Testis (tissue), 3 donors: Measurements from ENCODE around the gene ARHGAP26. TPM values are rescaled to one million over a fixed set of nuclear protein-coding genes. Genes with fewer than 3 reads are reported as not detected.
A peak's percentile ranks its signal among the peaks of the same experiment; 100 is the strongest.

Source experiments
- DNase-seq: peaks from one replicate; pipeline ENCODE4 v3.0.0-alpha.2; 2019
- H3K27ac ChIP-seq, 2 donors: fragments of 200-600 bp; sonication (generic); one replicate each; pipeline ENCODE4 v1.5.1; 2019
- H3K27me3 ChIP-seq: fragments of 200-600 bp; sonication (generic); one replicate; pipeline ENCODE4 v1.5.1; 2019
- H3K36me3 ChIP-seq: fragments of 200-600 bp; sonication (generic); one replicate; pipeline ENCODE4 v1.5.1; 2017; ENCODE audit warnings: low read depth; ENCODE audit errors: missing control alignments
- H3K4me1 ChIP-seq: fragments of 200-600 bp; sonication (generic); one replicate; pipeline ENCODE4 v1.5.1; 2019
- H3K4me3 ChIP-seq, 2 donors: fragments of 200-600 bp; sonication (generic); one replicate each; pipeline ENCODE4 v1.5.1; 2017 to 2019
- H3K9me3 ChIP-seq: fragments of 200-600 bp; sonication (generic); one replicate; pipeline ENCODE4 v1.5.1; 2017
- CTCF ChIP-seq, 3 experiments: fragments of 450-650 bp in 2 of 3; fragments of 200-600 bp in 1 of 3; sonication (generic) in 1 of 3; IDR thresholded peaks; one replicate each; pipeline ENCODE4 v1.5.1; 2016 to 2019; ENCODE audit warnings: antibody characterized with exemption in 3 of 3, mild to moderate bottlenecking in 2 of 3, moderate library complexity in 1 of 3
- POLR2A ChIP-seq: fragments of 450-650 bp; IDR thresholded peaks from one replicate; pipeline ENCODE4 v1.6.1; 2017; ENCODE audit warnings: antibody characterized with exemption, mild to moderate bottlenecking, moderate library complexity
- WGBS, 2 donors: methylation state at CpG; one replicate each; pipeline ENCODE4 v1.1.5; 2018; 5-methylcytosine and 5-hydroxymethylcytosine counted together
- intact Hi-C: fragments of 100-400 bp; cut with DNase I; formaldehyde crosslinking; loops from one replicate; pipeline ENCODE4 v1.15.1; 2023; ENCODE audit warnings: low total_unique reads
- polyA plus RNA-seq: library from polyadenylated mRNA; stranded (reverse); fragments of 350-450 nt; fragmentation: Illumina TruSeq; extraction: RNeasy Lipid Tissue Mini Kit (QIAGEN cat#74804); gene quantifications from one replicate; pipeline ENCODE4 v1.2.3, GENCODE V29; 2014; ENCODE audit warnings: low read depth, low replicate concordance; ENCODE audit not compliant: insufficient read depth
- total RNA-seq, 2 donors: library from RNA; depleted of rRNA; stranded (reverse); fragments of >200 nt; gene quantifications; one replicate each; pipeline ENCODE4 v1.2.3, GENCODE V29; 2016

The ARHGAP26 gene
- total and polyA plus RNA-seq, 3 donors from 2014 or later: 33.8 to 98.7 (median 95.7) TPM

- DNase-seq: no peak
- Histone ChIP-seq H3K9me3 (no peaks in the 10 kb centered on the region), H3K4me1 (peaks cover 12% of the 10 kb centered on the region), H3K36me3 (no peaks in the 10 kb centered on the region), H3K27me3 (no peaks in the 10 kb centered on the region), H3K4me3 (no peak overlapping the region), H3K27ac (no peak overlapping the region)
- TF ChIP-seq POLR2A: no peak
- TF ChIP-seq CTCF (IDR thresholded peaks at IDR 0.05): no peak
- 61 to 74% methylated on average over 3 of the region's 3 CpGs for WGBS, 2 donors
- intact Hi-C loops: no loop called here
These were observed 338.4 kb downstream of the ARHGAP26 start for GRCh38 chr5:143108498-143109128.

- WGBS, 2 donors: 24 to 27% methylated on average over 1 of the region's 1 CpG
- no peaks in the 10 kb centered on the region for H3K27me3 ChIP-seq
- H3K27ac ChIP-seq: peak overlapping the region in 1 of 2 donors; percentile 37
- no peaks in the 10 kb centered on the region for H3K9me3 ChIP-seq
- no peaks in the 10 kb centered on the region for H3K36me3 ChIP-seq
- H3K4me3 ChIP-seq: no peak overlapping the region
- H3K4me1 ChIP-seq: peaks cover 12% of the 10 kb centered on the region
- intact Hi-C loops: no loop called here
- no peak for TF ChIP-seq CTCF (IDR thresholded peaks at IDR 0.05)
- DNase-seq: no peak
These were observed 340.4 kb downstream of the ARHGAP26 start for GRCh38 chr5:143110591-143110990.

- Histone ChIP-seq H3K9me3 (no peaks in the 10 kb centered on the region), H3K27ac (no peak overlapping the region), H3K4me3 (no peak overlapping the region), H3K4me1 (peaks cover 19% of the 10 kb centered on the region), H3K27me3 (no peaks in the 10 kb centered on the region), H3K36me3 (no peaks in the 10 kb centered on the region)
- WGBS, 2 donors: 95 to 96% methylated on average over 5 of the region's 5 CpGs
- TF ChIP-seq CTCF (IDR thresholded peaks at IDR 0.05) (no peak), POLR2A (no peak)
- no peak for DNase-seq
- intact Hi-C loops: no loop called here
These were observed 341.6 kb downstream of the ARHGAP26 start for GRCh38 chr5:143111799-143112198.

- intact Hi-C loops: no loop called here
- 93% methylated on average over 3 of the region's 3 CpGs for WGBS, 2 donors
- no peak for DNase-seq
These were observed 343.3 kb downstream of the ARHGAP26 start for GRCh38 chr5:143113461-143113860.

More at GRCh38 chr5:143113461-143113860, 343.3 kb downstream of the ARHGAP26 start:
- H3K4me3 ChIP-seq: no peak overlapping the region
- no peaks in the 10 kb centered on the region for H3K9me3 ChIP-seq
- H3K27ac ChIP-seq: no peak overlapping the region
- no peaks in the 10 kb centered on the region for H3K36me3 ChIP-seq
- TF ChIP-seq POLR2A: no peak
- no peak for TF ChIP-seq CTCF (IDR thresholded peaks at IDR 0.05)
- peaks cover 22% of the 10 kb centered on the region for H3K4me1 ChIP-seq
- H3K27me3 ChIP-seq: no peaks in the 10 kb centered on the region
